Psoas muscle (tissue), 8 donors: ENCODE measurements around the gene SORCS1. TPM values are rescaled to one million over a fixed set of nuclear protein-coding genes. Genes with fewer than 3 reads are reported as not detected.

Source experiments
- ATAC-seq, 4 donors: fragments of 200-7000 bp; cut with Tn5 transposase; one replicate each; pipeline ENCODE4 v1.9.1; 2020; ENCODE audit warnings: moderate library complexity in 3 of 4, mild to moderate bottlenecking in 2 of 4
- DNase-seq, 2 donors: peaks; one replicate each; pipeline ENCODE4 v3.0.0-alpha.2; 2020
- H3K27ac ChIP-seq: fragments of 200-600 bp; one replicate; pipeline ENCODE4 v1.8.0; 2022
- H3K27me3 ChIP-seq, 3 donors: fragments of 200-600 bp in 1 of 3; one replicate each; pipeline versions ENCODE4 v1.6.1 to v1.8.0; 2013 to 2022; ENCODE audit warnings: low read length in 2 of 3, mild to moderate bottlenecking in 2 of 3, moderate library complexity in 1 of 3; ENCODE audit not compliant: insufficient read depth in 3 of 3
- H3K36me3 ChIP-seq, 2 donors: fragments of 200-600 bp in 1 of 2; one replicate each; pipeline versions ENCODE4 v1.6.1 to v1.8.0; 2013 to 2022; ENCODE audit warnings: low read depth in 1 of 2, mild to moderate bottlenecking in 1 of 2, moderate library complexity in 1 of 2; ENCODE audit not compliant: insufficient read depth in 1 of 2
- H3K4me1 ChIP-seq: fragments of 200-600 bp; one replicate; pipeline ENCODE4 v1.8.0; 2022
- H3K4me3 ChIP-seq: fragments of 200-600 bp; one replicate; pipeline ENCODE4 v1.8.0; 2022; ENCODE audit warnings: mild to moderate bottlenecking
- H3K9me3 ChIP-seq: fragments of 200-600 bp; one replicate; pipeline ENCODE4 v1.8.0; 2022
- WGBS, 3 donors: extraction: QIAGEN DNeasy Blood & Tissue Kit; methylation state at CpG; one replicate each; pipeline versions ENCODE4 v1.1.6 to v1.1.7; 2013; 5-methylcytosine and 5-hydroxymethylcytosine counted together
- intact Hi-C, 2 donors: fragments of 100-400 bp; cut with DNase I; formaldehyde crosslinking; loops; one replicate each; pipeline versions ENCODE4 v1.11.0 to v1.14.2; 2022
- polyA plus RNA-seq, 3 donors: library from polyadenylated mRNA; stranded (reverse); fragments of 200-250 nt; gene quantifications; one replicate each; pipeline ENCODE4 v1.2.3, GENCODE V29; 2013
- total RNA-seq, 4 donors: library from RNA; stranded (reverse); fragmentation: NEBNext Ultra II Directional in 2 of 4; extraction: Animal tissue kit (Norgen Biotek cat#: 25700) in 2 of 4; gene quantifications; one replicate each; pipeline versions ENCODE4 v1.2.1 to v1.2.4, GENCODE V29; 2021 to 2023
- TF ChIP-seq, protein P1 (sequence below): fragments of 200-600 bp; IDR thresholded peaks from one replicate; pipeline ENCODE4 v1.8.0; 2022; ENCODE audit warnings: antibody characterized with exemption
- donor health status: healthy with polysubstance abuse.
- donor health status: DM: no; HTN: no; CAD: no; lungs with moderate emphysema.
- donor health status: Bipolar disorder and iron deficiency.
- donor health status: healthy.
- donor health status: DM: yes; HTN: yes; CAD: no.
- donor health status: DM: no; HTN: no; CAD: no.
- donor health status: DM: no; HTN: no; CAD: no.
- donor health status: DM: yes; HTN: yes; CAD: no.

The SORCS1 gene
- total and polyA plus RNA-seq, 7 donors, result 0.03 to 0.36 (median 0.25) TPM; not detected in 1

DNA sequence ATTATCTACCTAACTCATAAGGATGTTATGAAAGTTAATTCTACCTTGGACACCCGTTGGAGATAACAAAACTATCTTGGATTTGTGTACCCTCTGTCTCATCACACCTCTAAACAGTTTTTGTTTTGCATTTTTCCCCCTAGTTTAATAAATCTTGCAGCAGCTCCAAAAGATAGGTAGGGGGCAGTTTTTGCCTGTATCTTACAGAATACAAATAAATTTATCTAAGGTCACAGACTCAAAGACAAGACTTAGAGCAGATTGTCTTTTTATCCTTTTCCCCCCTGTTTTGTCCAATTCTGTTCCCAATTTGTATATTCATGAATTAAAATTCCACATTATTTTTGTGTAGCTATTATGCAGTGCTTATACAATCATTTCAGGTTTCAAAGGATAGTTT lies 5.0 kb upstream of the SORCS1 start:
- intact Hi-C loops, result no loop called here
- ATAC-seq, result no peak
- 29 to 61% (median 36%) methylated on average over 1 of the region's 1 CpG for WGBS, 3 donors

DNA sequence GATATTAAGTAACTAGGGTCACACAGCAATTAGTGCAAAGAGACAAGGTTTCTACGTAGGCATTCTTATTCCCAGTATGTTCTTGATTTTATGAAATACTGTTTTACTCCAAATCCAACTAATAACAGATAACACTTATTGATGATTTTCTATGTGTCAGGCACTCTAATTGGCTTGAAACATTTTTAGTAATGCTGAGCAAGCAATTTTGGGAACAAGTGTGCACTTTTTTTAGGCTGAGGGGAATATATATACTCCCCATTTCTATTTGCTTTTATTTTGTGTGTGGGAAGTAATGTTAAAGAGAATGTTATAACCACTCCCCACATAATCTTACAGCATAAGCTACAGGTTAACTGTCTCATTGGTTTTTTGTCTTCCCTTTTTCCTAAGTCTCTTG lies 4.2 kb upstream of the SORCS1 start:
- Histone ChIP-seq H3K27ac (no peak overlapping the region), H3K27me3 (peaks cover 4 to 26% (median 7%) of the 10 kb centered on the region in 3 donors), H3K4me1 (no peaks in the 10 kb centered on the region), H3K36me3 (no peaks in the 10 kb centered on the region), H3K9me3 (no peaks in the 10 kb centered on the region), H3K4me3 (no peak overlapping the region)
- 70 to 83% (median 77%) methylated on average over 1 of the region's 1 CpG for WGBS, 3 donors
- DNase-seq, result no peak
- no peak for ATAC-seq
- intact Hi-C loops, result no loop called here
- TF ChIP-seq, protein P1, sequence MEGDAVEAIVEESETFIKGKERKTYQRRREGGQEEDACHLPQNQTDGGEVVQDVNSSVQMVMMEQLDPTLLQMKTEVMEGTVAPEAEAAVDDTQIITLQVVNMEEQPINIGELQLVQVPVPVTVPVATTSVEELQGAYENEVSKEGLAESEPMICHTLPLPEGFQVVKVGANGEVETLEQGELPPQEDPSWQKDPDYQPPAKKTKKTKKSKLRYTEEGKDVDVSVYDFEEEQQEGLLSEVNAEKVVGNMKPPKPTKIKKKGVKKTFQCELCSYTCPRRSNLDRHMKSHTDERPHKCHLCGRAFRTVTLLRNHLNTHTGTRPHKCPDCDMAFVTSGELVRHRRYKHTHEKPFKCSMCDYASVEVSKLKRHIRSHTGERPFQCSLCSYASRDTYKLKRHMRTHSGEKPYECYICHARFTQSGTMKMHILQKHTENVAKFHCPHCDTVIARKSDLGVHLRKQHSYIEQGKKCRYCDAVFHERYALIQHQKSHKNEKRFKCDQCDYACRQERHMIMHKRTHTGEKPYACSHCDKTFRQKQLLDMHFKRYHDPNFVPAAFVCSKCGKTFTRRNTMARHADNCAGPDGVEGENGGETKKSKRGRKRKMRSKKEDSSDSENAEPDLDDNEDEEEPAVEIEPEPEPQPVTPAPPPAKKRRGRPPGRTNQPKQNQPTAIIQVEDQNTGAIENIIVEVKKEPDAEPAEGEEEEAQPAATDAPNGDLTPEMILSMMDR, result no peak

More for the DNA sequence above, 5.0 kb upstream of the SORCS1 start:
- DNase-seq, result no peak
- no peaks in the 10 kb centered on the region for H3K4me1 ChIP-seq
- H3K27me3 ChIP-seq, result peaks cover 2 to 18% (median 4%) of the 10 kb centered on the region in 3 donors
- H3K36me3 ChIP-seq, result no peaks in the 10 kb centered on the region
- H3K9me3 ChIP-seq, result no peaks in the 10 kb centered on the region
- H3K27ac ChIP-seq, result no peak overlapping the region
- no peak overlapping the region for H3K4me3 ChIP-seq
- TF ChIP-seq, protein P1, result no peak

DNA sequence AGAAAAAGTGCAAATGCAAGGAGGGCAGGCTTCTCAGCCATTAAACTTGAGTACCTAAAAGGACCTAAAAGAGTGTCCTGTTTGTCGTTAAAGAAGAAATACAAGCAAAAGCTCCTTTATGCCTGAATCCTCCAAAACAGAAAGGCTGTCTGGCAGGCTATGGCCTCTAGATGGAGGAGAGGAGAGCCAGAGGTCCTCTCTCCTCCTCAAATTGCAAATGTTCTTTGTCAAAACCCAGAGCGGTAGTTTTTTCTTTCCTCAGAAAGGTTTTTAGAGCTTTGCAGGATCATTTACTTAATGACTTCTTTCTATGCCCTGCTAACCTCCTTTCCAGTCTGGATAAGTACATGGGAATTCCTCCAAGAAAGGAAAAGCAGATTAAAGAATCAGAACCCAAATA lies 1.9 kb upstream of the SORCS1 start:
- intact Hi-C loops, result no loop called here
- WGBS, 3 donors, result 27 to 36% (median 28%) methylated on average over 2 of the region's 2 CpGs
- H3K27ac ChIP-seq, result no peak overlapping the region
- no peaks in the 10 kb centered on the region for H3K9me3 ChIP-seq
- TF ChIP-seq, protein P1, result no peak
- H3K36me3 ChIP-seq, result no peaks in the 10 kb centered on the region
- H3K4me1 ChIP-seq, result no peaks in the 10 kb centered on the region
- ATAC-seq (no peak), DNase-seq (no peak)
- peaks cover 6 to 36% (median 7%) of the 10 kb centered on the region in 3 donors for H3K27me3 ChIP-seq
- no peak overlapping the region for H3K4me3 ChIP-seq

DNA sequence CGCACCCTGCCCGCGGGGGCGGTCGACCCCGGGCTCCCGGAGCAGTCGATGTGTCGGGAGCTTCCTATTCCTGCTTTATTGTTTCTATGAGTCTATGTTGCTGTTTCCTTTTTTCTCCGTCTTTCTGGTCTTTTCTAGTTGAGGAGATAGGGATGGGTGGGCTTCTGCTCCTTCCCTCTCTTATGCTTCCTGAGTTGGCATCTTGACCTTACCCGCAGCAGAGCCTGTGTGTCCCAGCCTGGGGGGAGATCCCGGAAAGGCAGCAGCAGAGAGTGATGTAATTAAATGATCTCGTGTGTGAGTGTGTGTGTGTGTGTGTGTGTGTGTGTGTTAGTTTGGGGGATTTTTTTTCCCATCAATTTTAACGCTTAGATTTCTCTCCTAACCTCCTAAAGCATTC lies 486 bp upstream of the SORCS1 start:
- ATAC-seq (no peak), DNase-seq (no peak)

More for the DNA sequence above, 486 bp upstream of the SORCS1 start:
- WGBS, 3 donors, result 1 to 3% (median 2%) methylated on average over 7 to 14 of the region's 14 CpGs
- Histone ChIP-seq H3K36me3 (no peaks in the 10 kb centered on the region), H3K4me3 (no peak overlapping the region), H3K9me3 (no peaks in the 10 kb centered on the region), H3K27ac (no peak overlapping the region), H3K27me3 (peaks cover 6 to 41% (median 7%) of the 10 kb centered on the region in 3 donors), H3K4me1 (no peaks in the 10 kb centered on the region)
- TF ChIP-seq, protein P1, result no peak
- intact Hi-C loops, result no loop called here
